GM19240 (cell line): ENCODE results near the gene AVPR1A.

Experiments
- DNase-seq: peaks from one replicate; pipeline ENCODE4 v3.0.0; 2011; ENCODE audit warnings: low spot score; ENCODE audit not compliant: insufficient read length

Gene AVPR1A

DNA sequence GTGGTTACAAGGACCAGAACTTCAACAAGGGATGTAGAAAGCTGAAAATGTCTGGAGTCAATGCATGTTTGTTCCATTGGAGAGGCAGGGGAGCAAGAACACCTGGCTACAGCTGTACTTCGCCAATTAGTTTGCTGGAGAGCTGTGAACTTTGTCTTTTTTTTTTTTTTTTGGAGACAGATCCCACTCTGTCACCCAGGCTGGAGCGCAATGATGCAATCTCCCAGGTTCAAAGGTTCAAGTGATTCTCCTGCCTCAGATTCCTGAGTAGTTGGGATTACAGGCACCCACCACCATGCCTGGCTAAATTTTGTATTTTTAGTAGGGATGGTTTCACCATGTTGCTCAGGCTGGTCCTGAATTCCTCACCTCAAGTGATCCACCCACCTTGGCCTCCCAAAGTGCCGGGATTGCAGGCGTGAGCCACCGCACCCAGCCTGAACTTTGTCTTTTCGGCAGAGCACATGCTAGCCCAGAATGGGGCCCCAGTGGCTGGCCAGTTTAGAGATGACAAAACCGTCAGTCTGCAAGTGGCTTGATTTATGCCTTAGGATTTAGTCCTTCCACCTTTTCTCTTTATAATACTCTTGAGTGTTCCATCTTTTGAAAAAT is 55.5 kb downstream of the AVPR1A start:
- no peak for DNase-seq

DNA sequence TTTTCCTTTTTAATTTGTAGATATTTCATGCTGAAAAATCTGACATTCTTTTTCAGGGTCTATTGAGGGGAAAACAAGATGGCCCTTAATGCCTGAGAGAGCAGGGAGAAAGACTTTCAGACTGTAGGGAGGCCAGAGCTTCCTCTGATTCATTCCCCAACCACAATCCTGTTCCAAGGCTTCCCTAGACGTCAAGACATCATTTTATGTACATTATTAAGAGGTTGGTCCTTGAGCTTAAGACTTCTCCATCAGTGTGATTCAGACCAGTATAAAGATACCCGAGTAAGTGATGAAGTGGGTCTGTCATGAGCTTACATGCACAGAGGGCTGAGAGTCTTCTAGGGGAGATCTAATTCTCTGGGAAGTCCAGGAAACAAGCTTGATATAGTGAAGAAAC is 57.3 kb downstream of the AVPR1A start:
- DNase-seq, result no peak

DNA sequence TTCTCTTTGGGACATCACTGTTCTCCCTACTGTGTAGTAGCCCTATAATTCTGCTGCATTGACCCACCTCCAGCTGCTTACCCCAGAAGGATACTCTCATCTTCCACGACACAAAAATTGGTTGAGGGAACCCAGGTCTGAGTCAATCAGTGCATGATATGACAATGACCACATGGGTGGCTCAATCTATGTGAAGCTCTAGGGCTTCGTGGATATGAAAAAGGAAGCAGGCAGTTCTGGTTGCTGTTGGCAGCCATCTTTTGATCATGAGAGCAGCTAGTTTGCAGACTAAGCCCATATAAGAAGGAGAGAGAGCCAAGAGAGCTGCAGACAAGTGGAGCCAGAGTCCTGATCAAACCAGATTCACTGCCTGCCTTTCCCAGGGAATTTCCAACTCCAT is 57.9 kb downstream of the AVPR1A start:
- no peak for DNase-seq
